HG03342 (cell line): ENCODE results near the gene ZNF292.
"Not testable (repeated sequence)": the region's sequence is repeated elsewhere in the genome, so short reads cannot be mapped to it uniquely, and the experiment has no call there.

Experiments
- ATAC-seq: cut with Tn5 transposase; IDR thresholded peaks from one replicate; pipeline ENCODE4 v1.9.1; 2021; ENCODE audit warnings: mild to moderate bottlenecking, moderate library complexity; ENCODE audit not compliant: unreplicated experiment

ZNF292 gene

DNA sequence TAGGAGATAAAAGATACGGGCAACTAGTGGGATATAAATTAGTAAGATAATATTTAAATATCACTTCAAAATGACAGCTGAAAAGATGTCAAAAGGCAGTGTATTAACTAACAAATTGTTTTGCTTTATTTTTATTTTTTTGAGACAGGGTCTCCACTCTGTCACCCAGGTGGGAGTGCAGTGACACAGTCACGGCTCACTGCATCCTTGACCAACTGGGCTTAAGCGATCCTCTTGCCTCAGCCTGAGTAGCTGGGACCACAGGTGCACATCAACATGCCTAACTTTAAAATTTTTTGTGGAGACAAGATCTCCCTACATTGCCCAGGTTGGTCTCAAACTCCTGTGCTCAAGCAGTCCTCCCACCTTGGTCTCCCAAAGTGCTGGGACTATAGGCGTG is 5.9 kb downstream of the ZNF292 start:
- no peak for ATAC-seq

DNA sequence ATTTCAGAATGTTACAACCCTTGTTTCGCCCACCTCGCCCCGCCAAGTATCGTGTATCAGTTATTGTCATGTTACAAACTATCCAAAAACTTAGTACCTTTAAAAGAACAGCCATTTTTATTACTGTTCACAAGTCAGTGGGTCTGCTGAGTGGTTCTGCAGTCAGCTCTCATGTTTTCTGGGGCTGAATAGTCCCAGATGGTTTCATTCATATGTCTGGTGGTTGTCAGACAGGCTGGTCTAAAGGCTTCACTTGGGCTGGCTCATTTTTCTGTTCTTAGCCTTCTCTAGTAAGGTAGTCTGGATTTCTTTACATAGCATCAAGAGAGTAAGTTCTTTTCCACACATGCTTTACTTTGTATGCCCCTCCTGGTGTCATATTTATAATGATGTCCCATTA is 8.6 kb downstream of the ZNF292 start:
- ATAC-seq: no peak

DNA sequence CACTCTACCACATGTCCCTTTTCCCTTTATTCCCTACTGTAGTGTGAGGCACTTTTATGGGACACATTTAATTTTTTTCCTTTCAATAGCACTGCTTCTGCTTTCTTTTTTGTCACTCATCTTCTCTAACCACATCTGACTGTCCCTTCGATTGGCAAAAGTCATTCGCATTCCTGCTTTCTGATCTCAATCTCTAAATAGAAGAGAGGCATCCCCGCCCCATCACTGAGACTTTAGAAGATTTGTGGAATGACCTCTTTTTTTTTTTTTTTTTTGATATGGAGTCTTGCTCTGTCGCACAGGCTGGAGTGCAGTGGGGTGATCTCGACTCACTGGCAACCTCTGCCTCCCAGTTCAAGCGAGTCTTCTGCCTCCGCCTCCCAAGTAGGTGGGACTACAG is 9.1 kb downstream of the ZNF292 start:
- no peak for ATAC-seq

DNA sequence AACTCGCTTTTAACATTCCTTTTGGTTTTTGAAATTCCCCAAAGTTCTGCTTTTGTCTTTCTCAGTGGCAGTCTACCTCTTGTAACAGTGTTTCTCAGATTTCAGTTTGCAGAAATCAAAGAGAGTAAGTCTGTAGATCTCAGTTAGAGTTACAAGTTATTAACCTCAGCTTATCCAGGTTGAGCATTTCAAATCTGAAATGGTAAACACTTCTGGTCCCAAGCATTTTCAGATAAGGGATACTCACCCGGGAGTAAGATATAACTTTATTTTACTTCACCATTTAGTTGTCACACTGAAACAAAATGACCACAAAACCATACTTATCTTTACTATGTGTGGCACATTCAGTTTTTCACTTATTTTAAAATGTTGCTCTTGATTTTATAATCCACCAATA is 9.8 kb downstream of the ZNF292 start:
- no peak for ATAC-seq

DNA sequence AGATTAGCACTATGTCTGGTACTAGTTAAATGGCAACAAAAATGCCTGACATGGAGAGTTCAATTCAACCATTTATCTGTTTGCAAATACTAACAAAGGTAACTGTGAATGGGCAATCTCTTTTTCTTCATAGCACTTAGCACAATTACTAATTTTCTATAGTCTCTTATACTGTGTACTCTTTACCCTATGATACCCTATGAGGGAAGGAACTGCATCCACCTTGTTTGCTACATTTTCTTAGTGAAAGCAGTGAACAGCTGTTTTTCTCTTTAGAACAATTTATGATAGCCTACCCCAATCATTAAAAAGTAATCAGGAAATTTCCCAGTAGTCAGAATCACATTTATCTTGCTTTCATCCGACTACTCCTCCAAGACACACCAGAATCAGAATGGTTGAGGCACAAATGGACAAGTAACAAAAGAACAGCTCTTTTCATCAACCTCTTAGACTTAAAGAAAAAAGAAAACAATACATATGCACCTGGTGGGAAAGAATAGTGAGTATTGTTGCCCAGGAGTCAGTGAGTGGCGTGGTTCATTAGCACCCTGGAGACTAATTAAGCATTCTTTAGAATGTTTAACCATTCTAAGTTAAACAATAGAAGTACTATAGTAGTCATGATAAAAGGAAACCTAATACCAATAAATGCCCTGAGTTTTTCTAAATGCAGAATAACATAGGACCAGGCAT is 16.7 kb downstream of the ZNF292 start:
- no peak for ATAC-seq

DNA sequence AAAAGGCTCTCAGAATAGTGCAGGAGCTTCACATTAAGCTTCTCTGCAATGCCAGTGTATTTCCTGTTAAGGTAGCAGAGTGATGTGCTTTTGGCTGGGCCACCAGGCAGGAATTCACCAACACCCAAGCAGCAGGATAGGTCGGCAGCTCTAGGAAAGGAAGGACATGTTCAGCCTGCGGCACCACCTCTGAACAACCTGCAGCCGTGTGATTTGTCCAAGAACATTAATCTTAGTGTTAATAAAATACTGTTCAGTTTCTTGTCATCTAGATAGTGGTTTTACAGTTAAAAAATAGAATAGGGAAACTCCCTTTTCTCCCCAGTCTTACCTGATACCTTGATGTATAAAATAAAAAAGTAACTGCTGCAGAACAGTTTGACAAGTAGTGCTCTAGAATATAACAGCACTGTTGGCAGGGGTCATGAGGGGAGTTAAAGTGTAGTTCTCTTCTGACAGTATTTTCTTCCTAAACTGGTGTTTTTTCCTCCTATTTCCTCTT is 18.8 kb downstream of the ZNF292 start:
- ATAC-seq: peak; percentile 39

DNA sequence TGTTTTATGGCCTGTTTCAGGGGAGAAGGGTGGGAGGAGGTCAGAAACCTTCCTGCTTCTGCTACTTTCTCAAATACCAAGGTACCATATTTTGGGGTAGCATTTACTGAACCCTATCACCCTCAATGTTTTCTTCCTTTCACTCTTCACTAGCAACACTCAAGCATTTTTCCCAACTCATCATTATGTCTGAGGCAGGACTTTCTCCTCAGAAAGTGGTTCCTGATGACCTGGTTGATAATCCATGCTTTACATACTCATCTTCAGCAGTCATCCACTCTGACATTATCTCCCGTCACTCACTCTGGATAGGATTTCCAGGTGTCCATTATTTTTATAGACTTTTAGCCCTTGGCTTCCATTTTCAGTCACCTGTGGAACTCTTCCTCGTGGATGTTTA is 21.1 kb downstream of the ZNF292 start:
- ATAC-seq: no peak

DNA sequence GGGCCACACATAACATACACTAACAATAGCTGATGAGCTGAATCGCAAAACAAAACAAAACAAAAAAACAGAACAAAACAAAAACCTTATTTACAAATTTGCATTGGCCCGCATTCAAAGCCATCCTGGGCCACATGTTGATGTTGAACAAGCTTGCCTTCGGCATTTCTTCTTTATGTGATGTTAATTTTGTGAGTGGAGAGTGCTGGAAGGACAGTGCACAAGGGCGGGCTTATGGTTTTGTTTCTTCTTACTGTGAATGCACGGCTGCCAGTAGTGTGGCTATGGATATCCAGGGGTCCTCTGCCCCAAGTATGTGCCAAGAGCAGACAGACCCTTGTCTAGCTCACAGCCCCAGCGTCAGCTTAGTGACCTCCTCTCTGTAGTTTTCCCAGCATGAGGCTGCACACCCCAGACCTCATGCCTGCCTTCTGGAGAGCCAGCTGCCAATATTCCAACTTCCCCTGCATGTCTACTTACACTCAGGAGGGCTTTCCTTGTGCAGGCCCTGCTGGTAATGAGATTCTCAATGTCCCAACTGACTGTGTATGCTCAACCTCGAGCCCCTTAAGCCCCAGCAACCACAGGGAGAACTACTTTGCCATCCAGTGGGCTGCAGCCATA is 24.9 kb downstream of the ZNF292 start:
- no peak for ATAC-seq

DNA sequence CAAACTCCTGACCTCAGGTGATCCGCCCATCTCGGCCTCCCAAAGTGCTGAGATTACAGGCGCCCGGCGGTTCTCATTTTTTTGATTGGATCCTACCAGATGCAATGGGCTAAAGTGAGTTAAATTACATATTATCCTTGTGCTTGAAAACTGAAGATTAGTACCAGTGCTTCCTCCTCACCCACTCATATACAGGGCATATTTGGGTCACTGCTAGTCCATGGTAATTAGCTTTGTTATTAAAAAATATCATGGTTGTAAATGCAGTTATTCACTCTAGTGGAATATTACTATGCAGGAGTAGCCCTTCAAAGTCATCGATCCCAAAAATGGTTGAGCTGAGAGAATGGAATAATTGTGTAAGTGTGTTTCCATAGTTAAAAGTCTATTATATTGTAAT is 26.5 kb downstream of the ZNF292 start:
- no peak for ATAC-seq

DNA sequence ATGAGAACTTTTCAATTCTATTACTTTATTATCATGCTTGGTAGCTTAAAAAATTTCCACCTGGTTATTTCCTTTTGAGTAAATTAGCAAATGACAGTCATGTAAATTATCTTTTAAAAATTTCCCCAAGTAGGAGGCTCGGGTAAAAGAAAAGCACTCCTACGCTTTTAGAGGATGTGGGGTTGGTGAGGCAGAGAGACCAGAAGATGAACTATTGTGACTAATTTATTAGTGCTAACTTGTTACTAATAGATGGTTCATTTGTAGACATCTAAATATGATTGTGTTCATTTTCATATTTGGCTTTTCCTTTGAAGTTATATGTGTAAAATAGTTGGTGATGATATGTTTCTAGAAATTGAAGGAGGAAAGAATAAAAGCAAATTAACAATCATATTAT is 27.0 kb downstream of the ZNF292 start:
- peak; percentile 70 for ATAC-seq

DNA sequence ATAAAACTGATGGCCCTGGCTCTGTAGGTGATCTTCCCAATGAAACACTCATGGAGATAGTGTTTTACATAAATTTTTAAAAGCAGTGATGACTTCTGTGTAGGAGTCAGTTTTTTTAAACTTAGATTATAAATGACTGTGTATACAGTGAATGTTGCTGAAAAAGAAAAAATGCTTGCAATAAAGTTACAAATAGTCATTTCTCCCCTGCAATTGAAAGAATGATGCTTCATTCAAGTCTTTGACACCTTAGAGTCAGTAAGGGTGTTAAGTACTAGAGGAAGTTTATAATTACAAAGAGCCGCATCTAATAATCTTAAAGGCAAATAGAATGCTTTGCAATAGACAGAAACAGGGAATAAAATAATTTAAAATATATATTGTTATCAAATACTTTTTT is 27.6 kb downstream of the ZNF292 start:
- ATAC-seq: no peak

DNA sequence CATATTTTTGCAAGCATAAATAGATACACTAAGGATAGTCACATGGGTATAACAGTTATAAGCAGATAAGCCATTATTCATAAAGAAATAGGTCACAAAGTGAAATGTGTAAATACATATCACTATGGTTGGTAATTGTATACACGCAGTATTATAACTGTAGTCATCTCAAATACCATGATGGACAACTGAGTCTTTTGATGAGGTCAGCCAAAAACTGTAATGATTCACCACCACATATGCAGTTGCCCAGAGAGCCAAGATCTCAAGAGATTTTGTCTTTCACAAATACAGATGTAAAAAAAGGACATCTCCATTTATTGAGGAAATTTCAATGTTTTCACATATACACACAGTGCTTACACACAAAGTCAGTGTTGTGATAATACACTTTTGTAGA is 28.3 kb downstream of the ZNF292 start:
- ATAC-seq: no peak

DNA sequence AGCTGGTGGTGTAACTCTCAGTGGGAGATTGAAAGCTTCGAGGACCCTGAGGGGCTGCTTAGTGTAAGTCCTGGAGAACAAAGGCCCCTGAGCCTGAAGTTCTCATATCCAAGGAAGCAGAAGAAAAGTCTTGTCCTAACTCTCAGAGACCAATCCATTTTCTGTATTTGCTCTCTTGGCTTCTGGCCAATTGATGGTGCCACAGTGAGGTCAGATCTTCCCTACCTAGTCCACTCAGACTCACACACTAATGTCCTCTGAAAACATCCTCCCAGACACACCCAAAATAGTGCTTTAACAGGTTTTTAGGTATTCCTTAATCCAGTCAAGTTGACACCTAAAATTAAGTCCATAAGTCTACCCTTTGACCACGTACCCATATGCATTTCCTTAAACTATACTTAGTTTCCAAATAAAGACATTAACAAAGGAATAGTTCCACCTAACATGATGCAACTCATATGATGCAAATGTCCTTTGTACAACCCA is 29.4 kb downstream of the ZNF292 start:
- ATAC-seq: no peak

DNA sequence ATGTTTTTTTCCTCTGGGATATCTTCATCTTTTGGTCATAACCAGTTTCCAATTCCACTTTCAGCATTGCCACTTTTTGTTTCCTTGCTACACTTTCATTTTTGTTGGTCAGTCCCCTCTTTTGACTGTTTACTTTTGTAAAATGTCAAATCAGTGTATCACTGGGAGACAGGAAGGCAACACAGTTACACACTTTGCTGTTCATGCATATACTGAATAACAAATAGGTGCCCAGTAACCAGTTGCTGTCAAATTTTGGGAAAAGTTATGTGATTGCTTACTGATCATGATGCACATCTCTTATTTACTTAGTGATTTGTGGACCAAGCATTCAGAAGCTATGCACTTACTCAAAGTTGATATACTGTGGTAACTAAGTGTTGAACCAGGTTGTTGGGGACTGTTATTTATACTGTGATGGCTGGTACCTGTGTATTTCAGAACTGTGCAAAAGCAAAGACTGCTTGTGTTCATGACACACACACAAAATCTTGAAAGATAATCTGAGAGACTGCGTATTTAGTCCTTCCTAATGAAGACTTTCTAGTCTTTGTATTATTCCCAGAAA is 41.0 kb downstream of the ZNF292 start:
- ATAC-seq: no peak

DNA sequence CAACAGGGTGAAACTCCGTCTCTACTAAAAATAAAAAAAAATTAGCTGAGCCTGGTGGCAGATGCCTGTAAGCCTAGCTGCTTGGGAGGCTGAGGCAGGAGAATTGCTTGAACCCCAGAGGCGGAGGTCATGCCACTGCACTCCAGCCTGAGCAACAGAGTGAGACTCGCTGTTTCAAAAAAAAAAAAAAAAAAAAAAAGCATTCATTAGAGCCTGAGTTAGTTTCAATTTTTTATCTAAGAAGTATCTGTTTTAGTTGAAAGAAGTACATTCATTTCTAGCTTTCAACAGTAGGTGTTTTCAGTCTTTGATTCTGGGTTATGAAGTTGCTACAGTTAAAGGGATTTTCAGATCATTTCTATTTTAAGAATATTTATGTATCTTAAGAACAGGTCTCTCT is 42.2 kb downstream of the ZNF292 start:
- ATAC-seq: peak; percentile 51

DNA sequence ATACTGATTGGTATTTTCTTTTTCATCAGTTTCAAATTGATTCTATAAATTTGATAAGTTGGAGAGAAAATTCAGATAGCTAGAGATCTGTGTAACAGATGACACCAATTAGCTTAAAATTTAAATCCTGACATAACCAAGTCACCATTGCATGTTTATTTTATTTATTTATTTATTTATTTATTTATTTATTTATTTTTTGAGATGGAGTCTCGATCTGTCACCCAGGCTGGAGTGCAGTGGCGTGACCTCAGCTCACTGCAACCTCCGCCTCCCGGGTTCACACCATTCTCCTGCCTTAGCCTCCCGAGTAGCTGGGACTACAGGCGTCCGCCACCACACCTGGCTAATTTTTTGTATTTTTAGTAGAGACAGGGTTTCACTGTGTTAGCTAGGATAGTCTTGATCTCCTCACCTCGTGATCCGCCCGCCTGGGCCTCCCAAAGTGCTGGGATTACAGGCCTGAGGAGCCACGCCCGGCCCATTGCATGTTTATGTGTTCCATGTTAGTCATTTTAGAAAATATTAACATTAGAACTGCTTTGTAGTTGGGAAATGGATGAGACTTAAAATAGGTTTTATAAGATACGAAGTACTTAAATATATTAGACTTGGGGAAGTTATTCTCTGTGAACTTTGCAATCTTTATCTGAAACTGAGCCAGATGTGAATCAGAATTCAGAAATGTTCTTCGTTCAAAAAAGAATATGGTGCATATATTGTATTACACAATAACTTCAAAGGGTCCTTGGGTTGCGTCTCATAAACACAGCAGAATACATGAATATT is 42.9 kb downstream of the ZNF292 start:
- not testable (repeated sequence) for ATAC-seq

DNA sequence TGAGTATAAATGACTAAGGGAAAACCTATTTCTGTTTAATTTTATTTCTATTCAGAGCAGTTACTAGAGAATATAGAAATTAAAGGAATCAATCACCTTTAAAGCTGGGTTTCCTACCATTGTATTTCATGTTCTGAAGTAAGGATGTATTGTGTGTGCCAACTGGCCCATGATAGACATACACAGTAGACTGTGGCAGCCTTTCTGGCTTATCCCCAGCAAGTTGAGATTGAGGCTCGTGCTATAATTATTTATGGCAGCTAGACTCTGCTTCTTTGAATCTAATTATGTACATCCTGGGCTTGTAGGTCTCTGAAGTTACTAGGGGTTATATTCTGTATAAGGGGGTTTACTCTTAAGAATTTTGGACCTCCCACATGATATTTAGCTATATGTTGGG is 44.4 kb downstream of the ZNF292 start:
- no peak for ATAC-seq

DNA sequence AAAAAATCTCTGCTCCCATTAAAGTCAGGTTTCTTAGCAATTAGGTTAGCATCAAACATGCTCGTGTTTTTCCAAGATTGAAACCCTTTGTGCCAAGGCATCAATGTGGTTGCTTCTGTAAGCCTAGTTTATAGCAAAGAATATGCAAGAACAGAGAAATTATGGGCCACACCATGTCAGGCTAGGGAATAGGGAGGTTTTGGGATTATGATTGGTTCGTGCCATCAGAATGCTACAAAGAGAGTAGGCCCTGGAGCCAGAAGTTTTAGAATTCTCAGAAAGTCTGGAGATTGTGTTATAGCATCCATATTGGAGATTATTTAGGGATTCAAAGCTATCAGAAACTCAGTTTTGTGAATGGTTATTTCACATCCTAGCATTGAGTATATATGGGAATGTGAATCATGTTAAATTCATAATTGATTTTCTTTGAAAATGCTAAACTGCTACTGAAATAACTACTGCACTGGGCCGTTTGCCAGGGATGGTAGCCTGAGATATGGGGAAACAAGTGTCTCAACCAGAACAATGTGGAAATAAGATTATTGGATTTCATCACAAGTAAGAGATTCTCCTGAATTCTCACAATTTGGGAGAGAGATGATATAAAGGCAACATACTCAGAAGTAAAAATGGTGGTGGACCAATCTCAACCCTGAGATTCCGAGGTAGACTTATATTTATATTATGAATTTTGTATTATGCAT is 45.3 kb downstream of the ZNF292 start:
- ATAC-seq: no peak

DNA sequence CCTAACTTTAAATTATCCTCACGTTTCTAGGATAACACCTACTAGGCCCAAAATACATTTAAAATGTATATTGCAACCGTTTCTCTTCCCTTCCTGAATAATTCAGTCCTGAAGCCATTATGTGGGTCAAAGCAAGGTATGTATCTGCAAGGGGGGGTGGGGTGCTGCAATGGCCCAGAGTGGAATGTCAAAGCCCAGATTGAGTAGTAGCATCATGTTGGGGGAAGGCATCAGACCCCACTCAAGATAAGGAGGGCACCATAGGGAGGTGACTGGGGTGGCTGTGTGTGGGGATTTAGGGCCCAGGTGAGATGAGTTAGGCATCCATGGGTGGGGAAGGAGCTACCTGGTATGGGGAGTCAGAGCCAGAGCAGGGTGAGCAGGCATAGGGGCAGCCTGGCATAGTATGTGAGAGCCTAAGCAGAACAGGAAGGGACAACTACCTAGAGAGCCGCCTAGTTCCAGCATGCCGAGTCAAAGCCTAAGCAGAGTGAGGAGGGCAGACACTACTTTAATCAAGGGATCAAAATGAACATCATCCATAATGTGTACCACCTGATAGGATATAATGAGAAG is 48.2 kb downstream of the ZNF292 start:
- no peak for ATAC-seq

DNA sequence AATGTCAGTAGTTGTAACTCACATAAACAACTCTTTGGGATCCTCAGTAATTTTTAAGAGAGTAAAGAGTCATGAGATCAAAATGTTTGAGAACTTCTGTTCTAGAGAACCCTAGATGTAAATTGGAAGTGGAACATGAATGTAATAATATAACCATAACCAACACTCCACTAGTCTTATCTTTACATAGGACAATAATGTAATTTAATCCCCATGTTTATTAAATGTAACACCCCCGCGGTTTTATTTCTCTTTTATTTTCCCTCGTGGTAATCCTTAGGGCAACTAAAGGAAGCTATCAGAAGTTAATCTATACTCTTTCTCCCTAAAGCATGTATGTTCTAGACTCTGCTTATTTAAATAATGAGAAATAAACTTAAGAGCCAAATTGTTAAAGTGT is 54.4 kb downstream of the ZNF292 start:
- no peak for ATAC-seq
